GM18505 (cell line): ENCODE results near the gene PTP4A1.
"Not testable (repeated sequence)": the region's sequence is repeated elsewhere in the genome, so short reads cannot be mapped to it uniquely, and the experiment has no call there.

Source experiments
- ATAC-seq: cut with Tn5 transposase; IDR thresholded peaks from one replicate; pipeline ENCODE4 v1.9.1; 2021; ENCODE audit not compliant: unreplicated experiment
- POLR2A ChIP-seq: IDR thresholded peaks from 4 replicates; pipeline ENCODE4 v1.6.1; 2011; ENCODE audit warnings: borderline replicate concordance; ENCODE audit not compliant: insufficient read depth, insufficient read length; ENCODE audit errors: extremely low read depth

Gene PTP4A1

GRCh38 chr6:63572044-63572746 is at the start of gene PTP4A1, which contains the start of gene LOC128125822:
PTP4A1 (plus strand) TSS chr6:63572480; CDS start chr6:63576881, 4,401 bp downstream.
LOC128125822 (plus strand) TSS chr6:63572480.
- ATAC-seq = peak; percentile 87
- TF ChIP-seq POLR2A = peak; percentile 82

- not testable (repeated sequence) for ATAC-seq
Observed at GRCh38 chr6:63522911-63523287, 49.4 kb upstream of the PTP4A1 start.

DNA sequence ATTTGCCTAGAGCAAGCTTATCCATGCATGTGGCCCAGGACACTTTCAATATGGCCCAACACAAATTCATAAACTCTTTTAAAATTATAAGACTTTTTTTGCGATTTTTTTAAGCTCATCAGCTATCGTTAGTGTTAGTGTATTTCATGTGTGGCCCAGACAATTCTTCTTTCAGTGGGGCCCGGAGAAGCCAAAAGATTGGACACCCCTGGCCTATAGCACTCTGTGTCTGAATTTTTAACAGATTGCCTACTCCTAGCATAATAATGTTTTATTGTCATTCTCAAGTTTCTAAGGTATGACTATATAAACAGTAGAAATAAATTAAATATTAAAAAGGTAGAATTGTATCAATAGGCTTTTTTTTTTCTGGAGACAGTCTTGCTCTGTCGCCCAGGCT is 48.6 kb upstream of the PTP4A1 start:
- TF ChIP-seq POLR2A = no peak
- no peak for ATAC-seq

GRCh38 chr6:63525186-63525878 is 46.9 kb upstream of the PTP4A1 start:
- no peak for TF ChIP-seq POLR2A

GRCh38 chr6:63526931-63527330 is 45.3 kb upstream of the PTP4A1 start:
- no peak for ATAC-seq
- no peak for TF ChIP-seq POLR2A

More at GRCh38 chr6:63525186-63525878, 46.9 kb upstream of the PTP4A1 start:
- ATAC-seq = no peak

GRCh38 chr6:63527658-63528514 is 44.4 kb upstream of the PTP4A1 start:
- ATAC-seq = no peak
- no peak for TF ChIP-seq POLR2A

GRCh38 chr6:63529498-63529897 is 42.8 kb upstream of the PTP4A1 start:
- no peak for TF ChIP-seq POLR2A
- ATAC-seq = no peak

GRCh38 chr6:63530182-63530581 is 42.1 kb upstream of the PTP4A1 start:
- no peak for ATAC-seq
- no peak for TF ChIP-seq POLR2A

- ATAC-seq = no peak
- TF ChIP-seq POLR2A = no peak
Observed at GRCh38 chr6:63530991-63531390, 41.3 kb upstream of the PTP4A1 start.

DNA sequence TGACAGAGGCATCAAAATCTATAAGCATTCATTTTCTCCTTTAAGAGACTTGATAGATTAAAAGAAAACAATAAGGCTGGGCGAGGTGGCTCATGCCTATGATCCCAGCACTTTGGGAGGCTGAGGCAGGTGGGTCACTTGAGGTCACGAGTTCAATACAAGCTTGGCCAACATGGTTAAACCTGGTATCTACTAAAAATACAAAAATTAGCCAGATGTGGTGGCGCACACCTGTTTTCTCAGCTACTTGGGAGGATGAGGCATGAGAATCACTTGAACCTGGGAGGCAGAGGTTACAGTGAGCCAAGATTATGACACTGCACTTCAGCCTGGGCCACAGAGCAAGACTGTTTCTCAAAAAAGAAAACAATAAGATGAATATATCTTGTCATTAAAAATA is 39.3 kb upstream of the PTP4A1 start:
- no peak for TF ChIP-seq POLR2A
- ATAC-seq = no peak

DNA sequence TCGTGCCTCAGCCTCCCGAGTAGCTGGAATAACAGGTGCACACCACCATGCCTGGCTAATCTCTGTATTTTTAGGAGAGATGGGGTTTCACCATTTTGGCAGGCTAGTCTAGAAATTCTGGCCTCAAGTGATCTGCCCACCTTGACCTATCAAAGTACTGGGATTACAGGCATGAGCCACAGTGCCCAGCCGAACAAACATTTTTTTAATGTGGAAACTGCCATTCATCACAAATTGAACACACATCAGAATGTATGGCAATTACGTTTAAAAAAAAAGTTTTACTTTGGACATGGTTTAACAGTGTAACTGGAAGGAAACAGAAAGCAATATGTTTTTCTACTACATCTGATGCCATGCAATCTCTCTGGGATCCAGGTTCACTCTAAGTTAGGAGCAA is 38.3 kb upstream of the PTP4A1 start:
- no peak for ATAC-seq
- no peak for TF ChIP-seq POLR2A

- TF ChIP-seq POLR2A = no peak
- peak; percentile 72 for ATAC-seq
Observed at GRCh38 chr6:63537201-63537958, 34.9 kb upstream of the PTP4A1 start.

DNA sequence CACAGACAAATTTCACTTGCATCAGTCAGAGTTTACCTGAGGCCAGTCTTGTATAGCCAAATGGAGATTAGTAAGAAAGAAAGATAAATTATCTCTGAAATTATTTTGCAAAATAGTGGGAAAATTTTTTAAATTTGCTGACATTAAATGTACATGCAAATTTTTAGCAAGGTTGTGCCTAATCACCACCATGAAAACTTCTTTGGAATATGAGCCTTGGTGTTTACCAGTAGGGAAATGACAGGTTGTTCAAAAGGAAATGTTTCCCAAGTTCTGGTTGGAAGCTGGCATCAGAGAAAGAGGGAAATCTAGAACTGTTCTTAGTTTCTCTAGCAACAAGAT is 34.4 kb upstream of the PTP4A1 start:
- TF ChIP-seq POLR2A = no peak
- no peak for ATAC-seq

- ATAC-seq = no peak
- TF ChIP-seq POLR2A = no peak
Observed at GRCh38 chr6:63538550-63538949, 33.7 kb upstream of the PTP4A1 start.

- no peak for TF ChIP-seq POLR2A
Observed at GRCh38 chr6:63543001-63543400, 29.3 kb upstream of the PTP4A1 start.

More at GRCh38 chr6:63543001-63543400, 29.3 kb upstream of the PTP4A1 start:
- no peak for ATAC-seq
